Femur (tissue), 1 donor: ENCODE measurements around the gene PSMD3.

Source experiments
- DNase-seq: peaks from one replicate; pipeline ENCODE4 v3.0.0-alpha.2; 2017

Gene PSMD3

GRCh38 chr17:40023590-40024292, 43.1 kb downstream of the PSMD3 start:
- peak; percentile 45 for DNase-seq

GRCh38 chr17:40024901-40025300, 44.3 kb downstream of the PSMD3 start:
- no peak for DNase-seq

- DNase-seq: no peak
These were observed 45.0 kb downstream of the PSMD3 start for GRCh38 chr17:40025559-40025958.

GRCh38 chr17:40025991-40026815, 45.6 kb downstream of the PSMD3 start:
- no peak for DNase-seq

- peak; percentile 87 for DNase-seq
These were observed 46.4 kb downstream of the PSMD3 start for GRCh38 chr17:40026816-40027613.

- no peak for DNase-seq
These were observed 47.0 kb downstream of the PSMD3 start for GRCh38 chr17:40027614-40028012.

- no peak for DNase-seq
These were observed 48.0 kb downstream of the PSMD3 start for GRCh38 chr17:40028595-40028994.

GRCh38 chr17:40031706-40032105, 51.1 kb downstream of the PSMD3 start:
- DNase-seq: no peak

GRCh38 chr17:40032322-40033320, 52.0 kb downstream of the PSMD3 start:
- DNase-seq: no peak

- DNase-seq: no peak
These were observed 52.7 kb downstream of the PSMD3 start for GRCh38 chr17:40033339-40033738.

- DNase-seq: no peak
These were observed 54.0 kb downstream of the PSMD3 start for GRCh38 chr17:40034426-40035161.

GRCh38 chr17:40035162-40035559, 54.6 kb downstream of the PSMD3 start:
- no peak for DNase-seq

- DNase-seq: peak; percentile 86
These were observed 58.4 kb downstream of the PSMD3 start for GRCh38 chr17:40038882-40039513.

GRCh38 chr17:40041196-40041595, 60.6 kb downstream of the PSMD3 start:
- DNase-seq: no peak
